Liver (tissue), 9 donors: ENCODE results near the gene IRF8. TPM values are rescaled to one million over a fixed set of nuclear protein-coding genes. Genes with fewer than 3 reads are reported as not detected.

Experiments used
- DNase-seq: peaks from one replicate; pipeline ENCODE4 v3.0.0-alpha.2; 2017; ENCODE audit warnings: low spot score
- H3K27ac ChIP-seq, 2 donors: one replicate each; pipeline ENCODE4 v1.7.0; 2013; ENCODE audit warnings: inconsistent platforms in 2 of 2, low read length in 2 of 2, control low read depth in 1 of 2, low read depth in 1 of 2, mild to moderate bottlenecking in 1 of 2
- H3K27me3 ChIP-seq, 4 donors: one replicate each; pipeline versions ENCODE4 v1.6.1 to v1.7.0; 2013; ENCODE audit warnings: low read length in 3 of 4, inconsistent platforms in 1 of 4, mild to moderate bottlenecking in 1 of 4, moderate library complexity in 1 of 4; ENCODE audit not compliant: control insufficient read depth in 4 of 4, insufficient read depth in 4 of 4
- H3K36me3 ChIP-seq, 4 donors: one replicate each; pipeline versions ENCODE4 v1.6.1 to v1.7.0; 2013; ENCODE audit warnings: low read length in 3 of 4, mild to moderate bottlenecking in 3 of 4, low read depth in 1 of 4, moderate library complexity in 1 of 4; ENCODE audit not compliant: control insufficient read depth in 4 of 4, insufficient read depth in 3 of 4
- H3K4me1 ChIP-seq, 4 donors: one replicate each; pipeline versions ENCODE4 v1.6.1 to v1.7.0; 2013; ENCODE audit warnings: low read length in 3 of 4, mild to moderate bottlenecking in 3 of 4, moderate library complexity in 1 of 4; ENCODE audit not compliant: control insufficient read depth in 4 of 4, insufficient read depth in 4 of 4
- H3K4me3 ChIP-seq, 3 donors: one replicate each; pipeline versions ENCODE4 v1.6.1 to v1.7.0; 2013; ENCODE audit warnings: low read length in 3 of 3, control low read depth in 1 of 3, low read depth in 1 of 3, mild to moderate bottlenecking in 1 of 3
- H3K9ac ChIP-seq, 2 donors: one replicate each; pipeline ENCODE4 v1.7.0; 2013; ENCODE audit warnings: low read length in 2 of 2, mild to moderate bottlenecking in 2 of 2, moderate library complexity in 2 of 2, control low read depth in 1 of 2, low read depth in 1 of 2
- H3K9me3 ChIP-seq, 4 donors: one replicate each; pipeline versions ENCODE4 v1.6.1 to v1.7.0; 2013; ENCODE audit warnings: low read length in 3 of 4; ENCODE audit not compliant: control insufficient read depth in 4 of 4
- ATF3 ChIP-seq: IDR thresholded peaks from 2 replicates; pipeline ENCODE4 v1.6.1; 2016; ENCODE audit warnings: antibody characterized with exemption
- CTCF ChIP-seq: fragments of 150-350 bp; IDR thresholded peaks from 2 replicates; pipeline ENCODE4 v1.5.1; 2017; ENCODE audit warnings: improper control_type of control experiment, low read depth, low read length; ENCODE audit not compliant: missing input control
- EGR1 ChIP-seq, 2 donors: IDR thresholded peaks; 2 replicates each; pipeline ENCODE4 v1.6.1; 2016 to 2018; ENCODE audit warnings: antibody characterized with exemption in 2 of 2, low read depth in 2 of 2
- FOXA1 ChIP-seq: IDR thresholded peaks from 2 replicates; pipeline ENCODE4 v1.6.1; 2016; ENCODE audit warnings: antibody characterized with exemption
- FOXA2 ChIP-seq: IDR thresholded peaks from 2 replicates; pipeline ENCODE4 v1.6.1; 2016; ENCODE audit warnings: antibody characterized with exemption
- GABPA ChIP-seq, 2 donors: IDR thresholded peaks in 1 of 2; conservative IDR thresholded peaks in 1 of 2; 2 replicates each; pipeline ENCODE4 v1.6.1; 2016; ENCODE audit warnings: antibody characterized with exemption in 2 of 2, mild to moderate bottlenecking in 1 of 2, moderate library complexity in 1 of 2
- HNF4A ChIP-seq, 2 donors: conservative IDR thresholded peaks; 2 replicates each; pipeline ENCODE4 v1.6.1; 2016; ENCODE audit warnings: antibody characterized with exemption in 2 of 2, mild to moderate bottlenecking in 2 of 2
- HNF4G ChIP-seq: IDR thresholded peaks from 2 replicates; pipeline ENCODE4 v1.6.1; 2016; ENCODE audit warnings: antibody characterized with exemption
- JUND ChIP-seq, 2 donors: IDR thresholded peaks; 2 replicates each; pipeline ENCODE4 v1.6.1; 2016; ENCODE audit warnings: antibody characterized with exemption in 2 of 2
- NR2F2 ChIP-seq: IDR thresholded peaks from 2 replicates; pipeline ENCODE4 v1.6.1; 2016; ENCODE audit warnings: antibody characterized with exemption
- RAD21 ChIP-seq, 2 donors: IDR thresholded peaks; 2 replicates each; pipeline ENCODE4 v1.6.1; 2016; ENCODE audit warnings: antibody characterized with exemption in 2 of 2, mild to moderate bottlenecking in 2 of 2
- REST ChIP-seq: IDR thresholded peaks from 2 replicates; pipeline ENCODE4 v1.6.1; 2016; ENCODE audit warnings: antibody characterized with exemption, mild to moderate bottlenecking
- RXRA ChIP-seq, 2 donors: IDR thresholded peaks; 2 replicates each; pipeline ENCODE4 v1.6.1; 2017 to 2018; ENCODE audit warnings: antibody characterized with exemption in 2 of 2, mild to moderate bottlenecking in 1 of 2
- SP1 ChIP-seq: IDR thresholded peaks from 2 replicates; pipeline ENCODE4 v1.6.1; 2018; ENCODE audit warnings: antibody characterized with exemption, mild to moderate bottlenecking
- TAF1 ChIP-seq: conservative IDR thresholded peaks from 2 replicates; pipeline ENCODE4 v1.6.1; 2016; ENCODE audit warnings: antibody characterized with exemption, mild to moderate bottlenecking
- YY1 ChIP-seq: IDR thresholded peaks from 2 replicates; pipeline ENCODE4 v1.6.1; 2016; ENCODE audit warnings: antibody characterized with exemption, mild to moderate bottlenecking
- ZBTB33 ChIP-seq: IDR thresholded peaks from 2 replicates; pipeline ENCODE4 v1.6.1; 2016; ENCODE audit warnings: antibody characterized with exemption
- WGBS: extraction: QIAGEN DNeasy Blood & Tissue Kit; methylation state at CpG from one replicate; pipeline ENCODE4 v1.1.7; 2013; 5-methylcytosine and 5-hydroxymethylcytosine counted together
- polyA plus RNA-seq, 2 donors: library from polyadenylated mRNA; stranded (reverse) in 1 of 2; unstranded in 1 of 2; fragments of 200-250 nt in 1 of 2; fragments of >200 nt in 1 of 2; fragmentation: Nextera tagmentation in 1 of 2; extraction: Ambion mirVana in 1 of 2; gene quantifications; one replicate each; pipeline versions ENCODE4 v1.2.1 to v1.2.3, GENCODE V29; 2013 to 2015
- total RNA-seq, 2 donors: library from RNA; depleted of rRNA; stranded (reverse); fragments of >200 nt; gene quantifications; one replicate each; pipeline ENCODE4 v1.2.3, GENCODE V29; 2014
- donor health status: healthy.
- donor health status: healthy.
- donor health status: healthy.
- donor health status: healthy.
- donor health status: healthy.

The IRF8 gene
- total and polyA plus RNA-seq, 4 donors: 5.1 to 25.8 (median 12.3) TPM

GRCh38 chr16:85882181-85882810 lies 16.7 kb upstream of the IRF8 start:
- H3K4me1 ChIP-seq: peaks cover 0 to 8% (median 0%) of the 10 kb centered on the region in 4 donors
- no peak for DNase-seq
- H3K9ac ChIP-seq: no peak overlapping the region
- 76% methylated on average over 4 of the region's 4 CpGs for WGBS
- TF ChIP-seq NR2F2: no peak
- no peak for TF ChIP-seq RXRA (IDR thresholded peaks at IDR 0.05)
- TF ChIP-seq SP1: no peak
- no peak for TF ChIP-seq TAF1
- no peak for TF ChIP-seq FOXA1
- TF ChIP-seq FOXA2: no peak
- no peak for TF ChIP-seq RAD21 (IDR thresholded peaks at IDR 0.05)
- TF ChIP-seq EGR1 (IDR thresholded peaks at IDR 0.05; ENCODE audit: low read depth in 2 of 2): no peak
- no peak overlapping the region for H3K4me3 ChIP-seq
- H3K27me3 ChIP-seq: no peaks in the 10 kb centered on the region
- no peak overlapping the region for H3K27ac ChIP-seq
- H3K9me3 ChIP-seq: no peaks in the 10 kb centered on the region
- H3K36me3 ChIP-seq: no peaks in the 10 kb centered on the region

GRCh38 chr16:85883813-85884212 lies 15.1 kb upstream of the IRF8 start:
- no peak for DNase-seq
- Histone ChIP-seq H3K27me3 (no peaks in the 10 kb centered on the region), H3K36me3 (no peaks in the 10 kb centered on the region), H3K9me3 (no peaks in the 10 kb centered on the region), H3K27ac (no peak overlapping the region), H3K4me1 (peaks cover 0 to 1% (median 0%) of the 10 kb centered on the region in 4 donors), H3K4me3 (no peak overlapping the region), H3K9ac (no peak overlapping the region)
- WGBS: 84% methylated on average over 14 of the region's 14 CpGs
- TF ChIP-seq NR2F2 (no peak), GABPA (IDR thresholded peaks at IDR 0.05 in 1 of 2, conservative IDR thresholded peaks at IDR 0.05 in 1 of 2) (no peak), ZBTB33 (no peak), HNF4G (no peak), CTCF (no peak), YY1 (no peak), RXRA (IDR thresholded peaks at IDR 0.05) (no peak), FOXA2 (no peak), TAF1 (no peak), REST (no peak), FOXA1 (no peak), RAD21 (IDR thresholded peaks at IDR 0.05) (no peak), SP1 (no peak), ATF3 (no peak), HNF4A (conservative IDR thresholded peaks at IDR 0.05) (no peak), JUND (IDR thresholded peaks at IDR 0.05) (no peak)
